HCT116 (cell line): ENCODE data around the gene SMG6. TPM values are rescaled to one million over a fixed set of nuclear protein-coding genes. Genes with fewer than 3 reads are reported as not detected.

Experiments
- ATAC-seq: fragments of 200-7000 bp; cut with Tn5 transposase; 2 replicates; pipeline ENCODE4 v1.9.1; 2020; ENCODE audit warnings: mild to moderate bottlenecking, moderate library complexity
- BruUV-seq: library from RNA; stranded (reverse); fragments of 400-500 nt; replicated peaks from 2 replicates; lab custom pipeline; 2021; lab: Mats Ljungman, UMichigan
- CTCF ChIA-PET: fragments of 300-600 bp; sonication (Branson Sonifier 250); formaldehyde crosslinking; loops from one replicate; lab custom pipeline; 2021; ENCODE audit warnings: antibody characterized with exemption; lab: Charles Lee
- POLR2A ChIA-PET: fragments of 300-600, 350-600 bp; sonication (Branson Sonifier 250); formaldehyde crosslinking; loops from one replicate; lab custom pipeline; 2021; ENCODE audit warnings: antibody characterized with exemption; lab: Charles Lee
- RAD21 ChIA-PET, 2 experiments: fragments of 300-600 bp; sonication (Branson Sonifier 250); formaldehyde crosslinking; loops; one replicate each; lab custom pipeline; 2023; ENCODE audit warnings: low total read pairs in 2 of 2; ENCODE audit not compliant: uncharacterized antibody in 2 of 2, unreplicated experiment in 2 of 2, low non-redundant PET in 1 of 2; lab: Charles Lee
- DNase-seq: peaks from one replicate; pipeline ENCODE4 v3.0.0-alpha.2; 2010; ENCODE audit warnings: low read depth, low spot score
- H2AFZ ChIP-seq: fragments of 200-600 bp; shearing (Covaris generic), sonication (generic); 2 replicates; pipeline ENCODE4 v1.6.1; 2017; ENCODE audit warnings: low read depth, mixed run types, mixed read lengths, antibody characterized with exemption, low read length; ENCODE audit not compliant: poor library complexity, severe bottlenecking
- H3K27ac ChIP-seq: 2 replicates; pipeline ENCODE4 v1.5.1; 2012; ENCODE audit warnings: low read depth, low read length
- H3K27me3 ChIP-seq: fragments of 200-600 bp; sonication (generic); 2 replicates; pipeline ENCODE4 v1.6.1; 2016; ENCODE audit warnings: mixed run types, low read length, mixed read lengths; ENCODE audit not compliant: insufficient read depth
- H3K36me3 ChIP-seq, 2 experiments: fragments of 200-500 bp in 1 of 2; fragments of 200-600 bp in 1 of 2; sonication (Bioruptor generic) in 1 of 2; sonication (generic) in 1 of 2; 2 replicates each; pipeline versions ENCODE4 v1.5.1 to v1.6.1; 2014 to 2016; ENCODE audit warnings: low read length in 2 of 2, inconsistent platforms in 1 of 2, mixed read lengths in 1 of 2, mixed run types in 1 of 2; ENCODE audit not compliant: insufficient read depth in 2 of 2, control insufficient read depth in 1 of 2
- H3K4me1 ChIP-seq, 2 experiments: fragments of 200-600 bp in 1 of 2; sonication (generic) in 1 of 2; 2 replicates each; pipeline versions ENCODE4 v1.5.1 to v1.6.1; 2012 to 2017; ENCODE audit warnings: low read length in 2 of 2, inconsistent platforms in 1 of 2, mild to moderate bottlenecking in 1 of 2, mixed read lengths in 1 of 2, mixed run types in 1 of 2, moderate library complexity in 1 of 2; ENCODE audit not compliant: insufficient read depth in 2 of 2, control insufficient read depth in 1 of 2
- H3K4me2 ChIP-seq: fragments of 200-600 bp; sonication (generic); 2 replicates; pipeline ENCODE4 v1.6.1; 2017; ENCODE audit warnings: mixed run types, low read length, mixed read lengths
- H3K4me3 ChIP-seq, 2 experiments: fragments of 200-600 bp in 1 of 2; sonication (generic) in 1 of 2; replicated peaks in 1 of 2; 2 replicates each; pipeline ENCODE4 v1.5.1; 2011 to 2016; ENCODE audit warnings: low read length in 2 of 2, control low read depth in 1 of 2, low read depth in 1 of 2, mild to moderate bottlenecking in 1 of 2, mixed read lengths in 1 of 2, mixed run types in 1 of 2
- H3K79me2 ChIP-seq: fragments of 200-600 bp; sonication (generic); 2 replicates; pipeline ENCODE4 v1.6.1; 2017; ENCODE audit warnings: mild to moderate bottlenecking, mixed run types, low read length, moderate library complexity, mixed read lengths; ENCODE audit not compliant: insufficient read depth
- H3K9ac ChIP-seq: fragments of 200-600 bp; sonication (generic); 2 replicates; pipeline ENCODE4 v1.6.1; 2016; ENCODE audit warnings: low read length, mixed read lengths
- H3K9me2 ChIP-seq: fragments of 200-600 bp; sonication (generic), shearing (Covaris generic); 2 replicates; pipeline ENCODE4 v1.6.1; 2017; ENCODE audit warnings: mixed run types, mild to moderate bottlenecking, moderate library complexity; ENCODE audit not compliant: insufficient read depth
- H3K9me3 ChIP-seq, 2 experiments: fragments of 200-500 bp in 1 of 2; fragments of 200-600 bp in 1 of 2; sonication (Bioruptor generic) in 1 of 2; sonication (generic) in 1 of 2; 2 replicates each; pipeline ENCODE4 v1.6.1; 2014 to 2017; ENCODE audit warnings: low read length in 2 of 2, mixed read lengths in 2 of 2, inconsistent platforms in 1 of 2, low read depth in 1 of 2, mild to moderate bottlenecking in 1 of 2, mixed run types in 1 of 2, moderate library complexity in 1 of 2; ENCODE audit not compliant: control insufficient read depth in 1 of 2, insufficient read depth in 1 of 2
- H4K20me1 ChIP-seq: fragments of 200-600 bp; sonication (generic), shearing (Covaris generic); 2 replicates; pipeline ENCODE4 v1.6.1; 2017; ENCODE audit warnings: mixed run types, mild to moderate bottlenecking, moderate library complexity; ENCODE audit not compliant: insufficient read depth
- CBX3 ChIP-seq: IDR thresholded peaks from 2 replicates; pipeline ENCODE4 v1.6.1; 2012; ENCODE audit warnings: low read depth
- ELF1 ChIP-seq: IDR thresholded peaks from 2 replicates; pipeline ENCODE4 v1.6.1; 2012; ENCODE audit warnings: low read depth, borderline replicate concordance
- EZH2 ChIP-seq: fragments of 200-600 bp; sonication (generic); IDR thresholded peaks from 2 replicates; pipeline ENCODE4 v1.6.1; 2017; ENCODE audit warnings: antibody characterized with exemption, mixed run types
- EZH2phosphoT487 ChIP-seq: fragments of 200-600 bp; IDR thresholded peaks from 2 replicates; pipeline ENCODE4 v1.6.1; 2018; ENCODE audit warnings: antibody characterized with exemption, borderline replicate concordance
- POLR2AphosphoS5 ChIP-seq: IDR thresholded peaks from 2 replicates; pipeline ENCODE4 v1.6.1; 2011; ENCODE audit warnings: mild to moderate bottlenecking, low read depth, low read length, moderate library complexity
- ZFX ChIP-seq: fragments of 450-650 bp; IDR thresholded peaks from 2 replicates; pipeline ENCODE4 v1.6.1; 2017
- intact Hi-C: fragments of 100-400 bp; cut with micrococcal nuclease; formaldehyde crosslinking; loops from 2 replicates; pipeline ENCODE4 v1.10.0; 2022
- total RNA-seq: library from RNA; stranded (reverse); gene quantifications from one replicate; pipeline ENCODE4 v1.2.1, GENCODE V29; 2021; ENCODE audit not compliant: unreplicated experiment
- TF ChIP-seq, protein P1 (sequence below), 3 experiments: fragments of 200-600 bp in 1 of 3; sonication (generic) in 1 of 3; IDR thresholded peaks in 2 of 3; conservative IDR thresholded peaks in 1 of 3; 2 replicates each; pipeline ENCODE4 v1.5.1; 2012 to 2017; ENCODE audit warnings: low read depth in 2 of 3, low read length in 2 of 3, antibody characterized with exemption in 1 of 3, borderline replicate concordance in 1 of 3, control low read depth in 1 of 3, mild to moderate bottlenecking in 1 of 3, mixed read lengths in 1 of 3, mixed run types in 1 of 3, moderate library complexity in 1 of 3; ENCODE audit not compliant: insufficient read depth in 1 of 3
- TF ChIP-seq, protein P2 (sequence below): IDR thresholded peaks from 2 replicates; pipeline ENCODE4 v1.6.1; 2012

The SMG6 gene
- total RNA-seq, 1 experiment from 2014 or later: 23.1 TPM

DNA sequence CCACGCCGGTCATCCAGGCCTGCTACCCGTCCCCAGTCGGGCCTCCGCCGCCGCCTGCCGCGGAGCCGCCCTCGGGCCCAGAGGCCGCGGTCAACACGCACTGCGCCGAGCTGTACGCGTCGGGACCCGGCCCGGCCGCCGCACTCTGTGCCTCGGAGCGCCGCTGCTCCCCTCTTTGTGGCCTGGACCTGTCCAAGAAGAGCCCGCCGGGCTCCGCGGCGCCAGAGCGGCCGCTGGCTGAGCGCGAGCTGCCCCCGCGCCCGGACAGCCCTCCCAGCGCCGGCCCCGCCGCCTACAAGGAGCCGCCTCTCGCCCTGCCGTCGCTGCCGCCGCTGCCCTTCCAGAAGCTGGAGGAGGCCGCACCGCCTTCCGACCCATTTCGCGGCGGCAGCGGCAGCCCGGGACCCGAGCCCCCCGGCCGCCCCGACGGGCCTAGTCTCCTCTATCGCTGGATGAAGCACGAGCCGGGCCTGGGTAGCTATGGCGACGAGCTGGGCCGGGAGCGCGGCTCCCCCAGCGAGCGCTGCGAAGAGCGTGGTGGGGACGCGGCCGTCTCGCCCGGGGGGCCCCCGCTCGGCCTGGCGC is 246.3 kb downstream of the SMG6 start:
- ATAC-seq (no peak), DNase-seq (no peak)
- RAD21 ChIA-PET: interaction anchor here (0.6 to 1.0 kb wide), 2 partner anchors 21 to 188 kb away, joined by 3 to 4 read pairs; no protein-coding TSS in a partner anchor
- H2AFZ ChIP-seq: no peak overlapping the region
- POLR2A ChIA-PET: no interaction called here
- no peak overlapping the region for H3K9ac ChIP-seq
- no peak overlapping the region for H3K27ac ChIP-seq
- TF ChIP-seq ELF1 (no peak), EZH2 (no peak), POLR2AphosphoS5 (no peak), EZH2phosphoT487 (no peak)
- no peak overlapping the region for H3K4me3 ChIP-seq
- no peaks in the 10 kb centered on the region for H3K79me2 ChIP-seq
- CTCF ChIA-PET: interaction anchor here (0.5 to 8.0 kb wide), 4 partner anchors 165 to 188 kb away, joined by 3 to 200 read pairs (median 5); no protein-coding TSS in a partner anchor
- no peaks in the 10 kb centered on the region for H3K27me3 ChIP-seq
- no peaks in the 10 kb centered on the region for H3K9me3 ChIP-seq
- no peaks in the 10 kb centered on the region for H3K9me2 ChIP-seq
- peaks cover 0 to 14% of the 10 kb centered on the region in 2 experiments; a peak in 3 of 4 replicates for H3K4me1 ChIP-seq
- no peaks in the 10 kb centered on the region for H4K20me1 ChIP-seq
- no peaks in the 10 kb centered on the region for H3K36me3 ChIP-seq
- H3K4me2 ChIP-seq: no peak overlapping the region
- no TSS peak for BruUV-seq
- intact Hi-C loops: no loop called here

DNA sequence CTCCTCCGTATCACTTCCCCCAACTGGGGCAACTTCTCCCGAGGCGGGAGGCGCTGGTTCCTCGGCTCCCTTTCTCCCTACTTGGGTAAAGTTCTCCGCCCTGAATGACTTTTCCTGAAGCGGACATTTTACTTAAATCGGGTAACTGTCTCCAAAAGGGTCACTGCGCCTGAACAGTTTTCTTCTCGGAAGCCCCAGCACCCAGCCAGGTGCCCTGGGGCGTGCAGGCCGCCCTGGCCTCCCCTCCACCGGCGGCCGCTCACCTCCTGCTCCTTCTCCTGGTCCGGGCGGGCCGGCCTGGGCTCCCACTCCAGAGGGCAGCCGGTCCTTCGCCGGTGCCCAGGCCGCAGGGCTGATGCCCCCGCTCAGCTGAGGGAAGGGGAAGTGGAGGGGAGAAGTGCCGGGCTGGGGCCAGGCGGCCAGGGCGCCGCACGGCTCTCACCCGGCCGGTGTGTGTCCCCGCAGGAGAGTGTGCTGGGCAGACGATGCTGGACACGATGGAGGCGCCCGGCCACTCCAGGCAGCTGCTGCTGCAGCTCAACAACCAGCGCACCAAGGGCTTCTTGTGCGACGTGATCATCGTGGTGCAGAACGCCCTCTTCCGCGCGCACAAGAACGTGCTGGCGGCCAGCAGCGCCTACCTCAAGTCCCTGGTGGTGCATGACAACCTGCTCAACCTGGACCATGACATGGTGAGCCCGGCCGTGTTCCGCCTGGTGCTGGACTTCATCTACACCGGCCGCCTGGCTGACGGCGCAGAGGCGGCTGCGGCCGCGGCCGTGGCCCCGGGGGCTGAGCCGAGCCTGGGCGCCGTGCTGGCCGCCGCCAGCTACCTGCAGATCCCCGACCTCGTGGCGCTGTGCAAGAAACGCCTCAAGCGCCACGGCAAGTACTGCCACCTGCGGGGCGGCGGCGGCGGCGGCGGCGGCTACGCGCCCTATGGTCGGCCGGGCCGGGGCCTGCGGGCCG is 247.1 kb downstream of the SMG6 start:
- ChIA-PET CTCF (interaction anchor here (0.5 to 8.0 kb wide), 3 partner anchors 166 to 188 kb away, joined by 3 to 200 read pairs (median 5); no protein-coding TSS in a partner anchor), POLR2A (no interaction called here), RAD21 (interaction anchor here (0.6 to 1.0 kb wide), 2 partner anchors 22 to 188 kb away, joined by 3 to 4 read pairs; no protein-coding TSS in a partner anchor)
- no peaks in the 10 kb centered on the region for H3K27me3 ChIP-seq
- no peak overlapping the region for H3K4me2 ChIP-seq
- no peak overlapping the region for H2AFZ ChIP-seq
- no peak overlapping the region for H3K4me3 ChIP-seq
- no peaks in the 10 kb centered on the region for H3K9me2 ChIP-seq
- H3K79me2 ChIP-seq: no peaks in the 10 kb centered on the region
- H3K4me1 ChIP-seq: peaks cover 0 to 11% of the 10 kb centered on the region in 2 experiments; a peak in 1 of 4 replicates
- intact Hi-C loops: no loop called here
- no peak for DNase-seq
- no peak overlapping the region for H3K27ac ChIP-seq
- no peaks in the 10 kb centered on the region for H3K9me3 ChIP-seq
- TF ChIP-seq ZFX: no peak
- TF ChIP-seq, protein P1, sequence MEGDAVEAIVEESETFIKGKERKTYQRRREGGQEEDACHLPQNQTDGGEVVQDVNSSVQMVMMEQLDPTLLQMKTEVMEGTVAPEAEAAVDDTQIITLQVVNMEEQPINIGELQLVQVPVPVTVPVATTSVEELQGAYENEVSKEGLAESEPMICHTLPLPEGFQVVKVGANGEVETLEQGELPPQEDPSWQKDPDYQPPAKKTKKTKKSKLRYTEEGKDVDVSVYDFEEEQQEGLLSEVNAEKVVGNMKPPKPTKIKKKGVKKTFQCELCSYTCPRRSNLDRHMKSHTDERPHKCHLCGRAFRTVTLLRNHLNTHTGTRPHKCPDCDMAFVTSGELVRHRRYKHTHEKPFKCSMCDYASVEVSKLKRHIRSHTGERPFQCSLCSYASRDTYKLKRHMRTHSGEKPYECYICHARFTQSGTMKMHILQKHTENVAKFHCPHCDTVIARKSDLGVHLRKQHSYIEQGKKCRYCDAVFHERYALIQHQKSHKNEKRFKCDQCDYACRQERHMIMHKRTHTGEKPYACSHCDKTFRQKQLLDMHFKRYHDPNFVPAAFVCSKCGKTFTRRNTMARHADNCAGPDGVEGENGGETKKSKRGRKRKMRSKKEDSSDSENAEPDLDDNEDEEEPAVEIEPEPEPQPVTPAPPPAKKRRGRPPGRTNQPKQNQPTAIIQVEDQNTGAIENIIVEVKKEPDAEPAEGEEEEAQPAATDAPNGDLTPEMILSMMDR (IDR thresholded peaks at IDR 0.05 in 2 of 3, conservative IDR thresholded peaks at IDR 0.05 in 1 of 3; ENCODE audit: borderline replicate concordance in 1 of 3, insufficient read depth in 1 of 3, low read depth in 2 of 3, low read length in 2 of 3): no peak
- TF ChIP-seq, protein P2, sequence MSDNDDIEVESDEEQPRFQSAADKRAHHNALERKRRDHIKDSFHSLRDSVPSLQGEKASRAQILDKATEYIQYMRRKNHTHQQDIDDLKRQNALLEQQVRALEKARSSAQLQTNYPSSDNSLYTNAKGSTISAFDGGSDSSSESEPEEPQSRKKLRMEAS: no peak
- no peak for TF ChIP-seq CBX3
- no peak for ATAC-seq
- H3K36me3 ChIP-seq: no peaks in the 10 kb centered on the region
- BruUV-seq: no TSS peak
- no peaks in the 10 kb centered on the region for H4K20me1 ChIP-seq
- no peak overlapping the region for H3K9ac ChIP-seq
